Measurements from ENCODE around the gene AFP.

The AFP gene

DNA sequence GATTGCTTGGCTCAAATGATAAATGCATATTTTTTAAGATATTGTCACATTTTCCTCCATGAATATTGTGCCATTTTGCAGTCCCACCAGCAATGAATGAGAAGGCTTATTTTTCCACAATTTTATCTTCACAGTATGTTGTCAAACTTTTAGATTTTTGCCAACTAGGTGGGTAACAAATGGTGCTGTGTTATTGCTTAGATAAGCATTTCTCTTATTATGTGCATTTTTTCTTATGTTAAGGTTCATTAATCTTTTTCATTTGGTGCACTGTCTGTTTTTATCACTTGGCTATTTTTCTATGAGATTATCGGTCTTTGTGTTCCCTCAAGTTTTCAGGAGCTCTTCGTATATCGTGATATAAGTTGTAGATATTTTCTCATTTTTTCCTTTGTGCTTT is 32.1 kb downstream of the AFP start:
- DNase-seq = no peak

DNA sequence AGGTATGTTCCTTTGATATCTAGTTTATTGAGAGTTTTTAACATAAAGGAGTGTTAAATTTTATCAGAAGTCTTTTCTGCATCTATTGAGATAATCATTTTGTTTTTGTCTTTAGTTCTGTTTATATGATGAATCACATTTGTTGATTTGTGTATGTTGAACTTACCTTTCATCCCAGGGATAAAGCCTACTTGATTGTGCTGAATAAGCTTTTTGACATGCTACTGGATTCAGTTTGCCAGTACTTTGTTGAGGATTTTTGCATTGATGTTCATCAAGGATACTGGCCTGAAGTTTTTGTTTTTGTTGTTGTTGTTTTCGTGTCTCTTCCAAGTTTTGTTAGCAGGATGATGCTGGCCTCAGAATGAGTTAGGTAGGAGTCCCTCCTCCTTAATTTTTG is 34.7 kb downstream of the AFP start:
- no peak for DNase-seq

DNA sequence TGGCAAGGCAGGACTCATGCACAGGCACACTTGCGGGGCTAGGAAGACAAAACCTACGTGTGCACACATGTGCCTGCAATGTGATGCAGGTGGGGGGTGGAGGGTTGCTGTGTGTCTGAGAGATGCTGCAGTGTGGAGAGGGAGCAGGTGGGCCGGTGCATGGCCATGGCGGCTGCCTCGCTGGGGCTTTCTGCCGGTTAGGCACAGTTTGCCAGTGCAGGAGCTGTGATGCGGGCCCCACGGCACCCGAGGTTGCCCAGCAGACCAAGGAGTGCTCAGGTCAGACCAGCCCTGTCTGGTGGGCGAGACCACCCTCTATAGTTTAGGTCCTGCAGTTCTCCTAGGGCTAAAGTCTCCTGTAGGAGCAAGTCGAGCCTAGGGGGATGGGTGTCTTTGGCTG is 41.2 kb downstream of the AFP start:
- no peak for DNase-seq

DNA sequence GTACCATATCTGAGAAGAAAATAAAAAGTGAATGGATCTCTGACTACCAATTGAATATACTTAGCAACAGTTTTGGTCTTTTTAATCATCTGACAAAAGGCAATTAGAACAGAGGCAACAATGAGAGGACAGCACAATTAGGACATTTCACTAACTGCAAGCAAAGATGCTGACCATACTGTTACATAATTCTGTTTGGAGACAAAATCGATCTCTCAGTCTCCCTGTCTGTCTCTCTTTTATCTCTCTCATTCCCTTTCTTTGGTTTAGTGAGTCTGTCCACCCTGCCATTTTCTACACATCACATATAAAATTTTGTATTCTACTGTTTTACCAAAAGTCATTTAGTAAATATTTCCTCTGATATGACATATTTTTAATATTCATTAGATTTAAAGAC is 43.3 kb downstream of the AFP start:
- DNase-seq = no peak

DNA sequence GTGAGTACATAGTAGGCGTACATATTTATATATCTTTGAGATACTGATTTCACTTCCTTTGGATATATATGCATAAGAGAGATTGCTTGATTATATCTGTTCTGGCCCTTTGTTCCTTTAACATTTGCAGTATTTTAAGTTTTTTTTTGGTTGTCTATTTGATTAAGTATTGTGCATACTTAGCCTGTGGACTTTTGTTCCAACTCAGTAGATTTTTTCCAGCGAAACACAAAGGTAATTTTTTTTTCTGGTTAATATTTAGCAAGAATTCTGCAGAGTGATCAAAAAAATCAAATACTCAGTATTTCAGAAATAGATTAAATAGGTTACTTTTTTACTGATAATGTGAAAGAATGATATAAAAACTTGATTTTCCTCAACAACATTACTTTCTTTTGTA is 45.3 kb downstream of the AFP start, which contains the start of gene AFM:
Gene AFM (plus strand): TSS at position 388 of the 400 bp plus-strand sequence. CDS start 31 bp downstream, outside the sequence.
- DNase-seq = no peak

DNA sequence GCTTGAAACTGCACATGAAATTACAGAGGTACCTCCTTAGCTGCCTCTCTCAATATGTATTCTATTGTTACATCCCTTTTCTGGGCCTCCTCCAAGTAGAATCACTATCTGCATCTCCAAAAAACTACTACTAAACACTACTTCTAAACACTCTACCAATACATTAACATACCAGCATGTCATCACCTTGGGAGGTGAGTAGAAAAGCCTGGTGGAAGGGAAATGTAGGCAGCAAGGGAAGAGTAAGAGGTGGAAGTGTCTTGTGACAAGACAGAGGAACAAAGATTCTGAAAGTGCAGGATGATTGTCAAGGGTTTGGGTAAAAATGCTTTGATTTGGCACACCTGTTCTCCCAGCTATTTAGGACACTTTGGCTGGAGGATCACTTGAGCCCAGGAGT is 49.1 kb downstream of the AFP start:
- no peak for DNase-seq

DNA sequence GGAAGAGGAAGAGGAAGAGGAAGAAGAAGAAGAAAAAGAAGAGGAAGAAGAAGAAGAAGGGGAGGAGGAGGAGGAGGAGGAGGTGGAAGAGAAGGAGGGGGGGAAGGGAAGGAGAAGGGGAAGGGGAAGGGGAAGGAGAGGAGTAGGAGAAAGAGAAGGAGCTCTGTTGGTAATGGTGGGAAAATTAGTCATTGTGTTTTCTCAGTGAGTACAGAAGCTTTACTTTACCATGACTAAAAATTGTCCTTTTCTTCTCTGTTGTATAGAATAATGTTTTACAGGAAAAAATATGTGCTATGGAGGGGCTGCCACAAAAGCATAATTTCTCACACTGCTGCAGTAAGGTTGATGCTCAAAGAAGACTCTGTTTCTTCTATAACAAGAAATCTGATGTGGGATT is 49.6 kb downstream of the AFP start:
- no peak for DNase-seq

DNA sequence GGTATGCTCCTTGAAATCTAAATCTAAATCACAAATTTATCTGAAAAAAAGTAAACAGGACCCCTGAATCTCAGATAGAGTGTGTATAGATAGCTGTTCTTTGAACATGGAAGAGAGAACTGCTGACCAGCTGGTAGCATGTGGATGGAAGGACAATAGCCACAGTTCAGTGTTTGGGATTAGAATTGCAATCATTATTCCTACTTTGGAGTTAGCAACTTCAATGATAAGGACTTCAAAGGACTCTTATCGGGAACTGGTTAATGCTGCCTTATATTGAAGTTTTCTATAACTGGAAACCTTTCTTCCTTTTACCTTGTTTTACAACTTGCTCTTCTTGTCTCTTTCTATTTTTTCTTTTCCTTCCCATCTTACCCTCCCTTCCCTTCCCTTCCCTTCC is 50.5 kb downstream of the AFP start:
- no peak for DNase-seq

DNA sequence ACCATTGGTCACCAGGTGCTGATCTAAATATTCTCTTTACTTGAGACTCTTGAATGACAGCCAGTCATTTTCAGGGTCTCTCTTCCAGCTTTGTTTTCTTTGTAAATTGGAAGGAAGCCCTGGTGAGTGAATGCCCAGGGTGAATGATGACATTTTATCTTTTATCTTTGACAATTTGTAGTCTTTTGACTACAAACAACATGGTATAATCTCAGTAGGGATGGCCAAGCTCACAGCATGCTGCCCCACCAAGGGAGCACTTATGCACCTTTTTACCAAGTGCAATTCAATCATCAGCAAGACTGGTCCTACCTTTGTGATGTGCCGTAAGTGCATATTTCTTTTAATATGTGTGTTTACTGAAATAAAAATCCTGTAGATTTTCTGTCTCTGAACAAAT is 51.2 kb downstream of the AFP start:
- no peak for DNase-seq

DNA sequence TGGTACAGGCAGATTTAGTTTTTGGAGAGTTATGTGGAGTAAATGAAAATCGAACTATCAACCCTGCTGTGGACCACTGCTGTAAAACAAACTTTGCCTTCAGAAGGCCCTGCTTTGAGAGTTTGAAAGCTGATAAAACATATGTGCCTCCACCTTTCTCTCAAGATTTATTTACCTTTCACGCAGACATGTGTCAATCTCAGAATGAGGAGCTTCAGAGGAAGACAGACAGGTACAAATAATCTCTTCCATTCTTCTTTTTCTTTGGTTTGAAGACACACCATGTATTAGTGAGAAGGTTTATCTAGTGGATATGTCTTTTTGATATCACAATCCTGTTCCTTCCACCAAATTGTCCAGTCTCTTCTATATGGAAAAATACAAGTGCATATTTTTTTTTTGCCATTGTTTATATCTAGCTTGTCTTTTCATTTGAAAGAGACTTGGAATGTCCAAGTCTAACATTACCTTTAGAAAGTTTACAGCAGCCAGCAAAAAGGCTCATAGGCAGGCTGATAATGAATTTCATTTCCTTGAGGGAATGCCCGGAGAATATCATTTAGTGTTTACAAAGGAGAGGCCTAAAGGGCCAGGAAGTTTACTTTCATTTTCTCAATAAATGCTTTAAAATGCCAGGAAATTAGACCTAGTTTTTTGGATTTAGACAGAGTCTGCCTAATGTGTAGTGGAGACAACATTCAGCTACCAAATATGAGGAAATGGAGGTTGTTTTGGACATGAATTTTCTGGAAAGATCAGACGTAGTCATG is 64.2 kb downstream of the AFP start:
- no peak for DNase-seq

DNA sequence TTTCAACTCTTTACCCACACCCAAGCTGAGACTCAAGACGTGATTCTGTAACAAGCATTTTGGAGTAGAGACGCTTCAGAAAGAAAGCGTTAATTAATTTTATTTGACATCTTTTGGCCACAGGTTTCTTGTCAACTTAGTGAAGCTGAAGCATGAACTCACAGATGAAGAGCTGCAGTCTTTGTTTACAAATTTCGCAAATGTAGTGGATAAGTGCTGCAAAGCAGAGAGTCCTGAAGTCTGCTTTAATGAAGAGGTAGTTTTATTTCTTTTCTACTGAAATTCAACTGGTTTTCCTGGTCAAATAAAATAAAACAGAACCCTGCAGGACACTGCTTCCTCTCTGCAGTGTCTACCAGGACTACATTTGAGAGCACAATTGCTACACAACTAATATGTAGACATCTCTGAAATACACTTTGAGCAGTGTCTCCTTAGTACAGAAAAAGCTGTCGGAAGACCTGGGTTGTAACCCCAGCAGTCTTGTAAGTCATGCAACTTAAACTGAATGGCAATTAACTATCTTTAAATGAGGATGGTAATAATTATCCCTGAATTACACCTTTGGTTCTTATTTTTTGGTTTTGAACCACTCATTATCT is 65.7 kb downstream of the AFP start:
- no peak for DNase-seq

DNA sequence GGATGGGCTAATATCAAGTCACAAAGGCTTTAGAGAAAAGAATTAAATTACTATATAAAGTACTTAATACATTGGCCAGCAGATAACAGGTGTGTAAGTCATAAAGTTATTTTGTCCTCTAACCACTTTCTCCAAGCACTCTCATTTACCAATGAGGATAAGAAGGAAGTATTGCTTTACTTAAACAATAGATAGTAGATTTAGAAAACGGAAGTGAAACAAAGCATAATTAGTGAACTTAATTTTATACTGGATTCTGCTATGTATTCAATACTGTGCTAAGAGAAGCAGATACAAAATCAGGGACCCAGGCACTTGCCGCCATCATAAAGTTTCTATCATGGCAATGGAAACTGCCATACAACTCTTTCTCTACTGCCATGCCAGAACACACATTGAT is 69.5 kb downstream of the AFP start:
- no peak for DNase-seq
